MM.1S (cell line): ENCODE results near the gene DPAGT1.

ENCODE experiments used
- DNase-seq: peaks from one replicate; pipeline ENCODE4 v3.0.0-alpha.2; 2015
- H2AFZ ChIP-seq: fragments of 300-600 bp; sonication (generic); 2 replicates; pipeline ENCODE4 v1.6.0; 2016; ENCODE audit warnings: antibody characterized with exemption, low read length
- H3F3A ChIP-seq: fragments of 300-600 bp; sonication (generic); 2 replicates; pipeline ENCODE4 v1.6.1; 2016; ENCODE audit warnings: mild to moderate bottlenecking, antibody characterized with exemption, low read length, moderate library complexity, mixed read lengths; ENCODE audit not compliant: insufficient read depth
- H3K27ac ChIP-seq: fragments of 300-600 bp; sonication (generic); 2 replicates; pipeline ENCODE4 v1.5.1; 2016; ENCODE audit warnings: mild to moderate bottlenecking, low read length
- H3K27me3 ChIP-seq: fragments of 300-600 bp; sonication (generic); replicated peaks from 2 replicates; pipeline ENCODE4 v1.6.0; 2016; ENCODE audit warnings: low read length; ENCODE audit not compliant: insufficient read depth
- H3K36me3 ChIP-seq: fragments of 300-600 bp; sonication (generic); replicated peaks from 2 replicates; pipeline ENCODE4 v1.6.1; 2016; ENCODE audit warnings: mild to moderate bottlenecking, low read length, mixed read lengths; ENCODE audit not compliant: insufficient read depth
- H3K4me1 ChIP-seq: fragments of 300-600 bp; sonication (generic); 2 replicates; pipeline ENCODE4 v1.6.1; 2016; ENCODE audit warnings: low read length, mixed read lengths
- H3K4me2 ChIP-seq: fragments of 300-600 bp; sonication (generic); 2 replicates; pipeline ENCODE4 v1.6.0; 2016; ENCODE audit warnings: low read depth, low read length
- H3K4me3 ChIP-seq: fragments of 300-600 bp; sonication (generic); 2 replicates; pipeline ENCODE4 v1.5.1; 2016; ENCODE audit warnings: low read length, mixed read lengths
- H3K79me2 ChIP-seq: fragments of 300-600 bp; sonication (generic); 2 replicates; pipeline ENCODE4 v1.6.1; 2016; ENCODE audit warnings: mixed run types, low read length, mixed read lengths
- H3K9ac ChIP-seq: fragments of 300-600 bp; sonication (generic); 2 replicates; pipeline ENCODE4 v1.6.1; 2016; ENCODE audit warnings: low read length, mixed read lengths
- H3K9me2 ChIP-seq: fragments of 300-600 bp; sonication (generic); replicated peaks from 2 replicates; pipeline ENCODE4 v1.6.1; 2016; ENCODE audit warnings: mild to moderate bottlenecking, low read length, mixed read lengths; ENCODE audit not compliant: insufficient read depth
- H3K9me3 ChIP-seq: fragments of 300-600 bp; sonication (generic); replicated peaks from 2 replicates; pipeline ENCODE4 v1.6.1; 2016; ENCODE audit warnings: mild to moderate bottlenecking, low read length, mixed read lengths; ENCODE audit not compliant: insufficient read depth
- H4K20me1 ChIP-seq: fragments of 300-600 bp; sonication (generic); 2 replicates; pipeline ENCODE4 v1.6.1; 2016; ENCODE audit warnings: mild to moderate bottlenecking, low read length, moderate library complexity, mixed read lengths; ENCODE audit not compliant: insufficient read depth
- CTCF ChIP-seq: fragments of 300-600 bp; sonication (generic); IDR thresholded peaks from 2 replicates; pipeline ENCODE4 v1.5.1; 2016; ENCODE audit warnings: antibody characterized with exemption, low read length, mixed read lengths
- EZH2 ChIP-seq: fragments of 300-600 bp; sonication (generic); optimal IDR thresholded peaks from 2 replicates; pipeline ENCODE3; 2017; ENCODE audit warnings: low read depth, mild to moderate bottlenecking, antibody characterized with exemption, low read length, mixed read lengths
- EZH2phosphoT487 ChIP-seq: fragments of 300-600 bp; sonication (generic); IDR thresholded peaks from 2 replicates; pipeline ENCODE4 v1.6.1; 2018; ENCODE audit warnings: antibody characterized with exemption, low read length

The DPAGT1 gene

GRCh38 chr11:119057000-119057769, 44.5 kb downstream of the DPAGT1 start, which contains the start of gene HYOU1:
Gene HYOU1 (minus strand): TSS chr11:119057205. CDS start chr11:119056160, 1,045 bp downstream.
- peaks cover 9% of the 10 kb centered on the region for H3K4me1 ChIP-seq
- H3K4me2 ChIP-seq: peak within 1 kb of the TSS; percentile 83
- H3K36me3 ChIP-seq: peaks cover 18% of the 10 kb centered on the region
- H3K9ac ChIP-seq: peak within 1 kb of the TSS; percentile 99
- DNase-seq: peak; percentile 98
- H3F3A ChIP-seq: peaks cover 11% of the 10 kb centered on the region
- H3K9me3 ChIP-seq: no peaks in the 10 kb centered on the region
- H3K27me3 ChIP-seq: no peaks in the 10 kb centered on the region
- no peaks in the 10 kb centered on the region for H3K9me2 ChIP-seq
- TF ChIP-seq EZH2: no peak
- TF ChIP-seq EZH2phosphoT487: no peak
- peak; percentile 30 for TF ChIP-seq CTCF
- H3K27ac ChIP-seq: peak within 1 kb of the TSS; percentile 94
- 0 out of 2 replicates have a peak, but pooled peaks cover 9% of the 10 kb centered on the region for H4K20me1 ChIP-seq
- H2AFZ ChIP-seq: peak within 1 kb of the TSS; percentile 91
- peak within 1 kb of the TSS; percentile 84 for H3K4me3 ChIP-seq
- H3K79me2 ChIP-seq: peaks cover 50% of the 10 kb centered on the region

- peak; percentile 80 for DNase-seq
- H4K20me1 ChIP-seq: 0 out of 2 replicates have a peak, but pooled peaks cover 9% of the 10 kb centered on the region
- H3K9ac ChIP-seq: peak overlapping the region; percentile 99
- peaks cover 11% of the 10 kb centered on the region for H3F3A ChIP-seq
- H3K36me3 ChIP-seq: peaks cover 18% of the 10 kb centered on the region
- no peaks in the 10 kb centered on the region for H3K9me3 ChIP-seq
- H3K27me3 ChIP-seq: no peaks in the 10 kb centered on the region
- peak overlapping the region; percentile 94 for H3K27ac ChIP-seq
- peaks cover 57% of the 10 kb centered on the region for H3K79me2 ChIP-seq
- peak overlapping the region; percentile 80 for H3K4me2 ChIP-seq
- H3K4me3 ChIP-seq: peak overlapping the region; percentile 84
- peak overlapping the region; percentile 55 for H2AFZ ChIP-seq
- TF ChIP-seq CTCF (peak; percentile 8; the same call in 1 of the 2 replicates), EZH2phosphoT487 (no peak)
- no peaks in the 10 kb centered on the region for H3K9me2 ChIP-seq
- peaks cover 9% of the 10 kb centered on the region for H3K4me1 ChIP-seq
Observed at GRCh38 chr11:119056421-119056999, 45.1 kb downstream of the DPAGT1 start.

- DNase-seq: peak; percentile 41
- H3K27me3 ChIP-seq: no peaks in the 10 kb centered on the region
- TF ChIP-seq CTCF (peak; percentile 27), EZH2 (no peak)
- H3K4me1 ChIP-seq: peaks cover 9% of the 10 kb centered on the region
- no peak overlapping the region for H2AFZ ChIP-seq
- no peaks in the 10 kb centered on the region for H3K9me2 ChIP-seq
- H3K27ac ChIP-seq: peak overlapping the region; percentile 94; the same call in 1 of the 2 replicates
- 0 out of 2 replicates have a peak, but pooled peaks cover 9% of the 10 kb centered on the region for H4K20me1 ChIP-seq
- peak overlapping the region; percentile 80 for H3K4me2 ChIP-seq
- no peaks in the 10 kb centered on the region for H3K9me3 ChIP-seq
- peak overlapping the region; percentile 84 for H3K4me3 ChIP-seq
- H3F3A ChIP-seq: peaks cover 11% of the 10 kb centered on the region
- peaks cover 22% of the 10 kb centered on the region for H3K36me3 ChIP-seq
- H3K9ac ChIP-seq: peak overlapping the region; percentile 99
- H3K79me2 ChIP-seq: peaks cover 62% of the 10 kb centered on the region
Observed at GRCh38 chr11:119055901-119056300, 45.8 kb downstream of the DPAGT1 start.
